ELF-1 (cell line): ENCODE measurements around the gene SLAMF1.
"Not testable (repeated sequence)": the region's sequence is repeated elsewhere in the genome, so short reads cannot be mapped to it uniquely, and the experiment has no call there.

Source experiments
- DNase-seq: peaks from one replicate; pipeline ENCODE4 v3.0.0-alpha.2; 2016; ENCODE audit warnings: low read depth, low spot score

The SLAMF1 gene

GRCh38 chr1:160563230-160563629 is 83.6 kb downstream of the SLAMF1 start:
- DNase-seq, result not testable (repeated sequence)

GRCh38 chr1:160562745-160563144 is 84.1 kb downstream of the SLAMF1 start:
- not testable (repeated sequence) for DNase-seq

GRCh38 chr1:160560806-160561205 is 86.0 kb downstream of the SLAMF1 start:
- DNase-seq, result no peak

GRCh38 chr1:160560045-160560705 is 86.7 kb downstream of the SLAMF1 start:
- DNase-seq, result no peak

- DNase-seq, result not testable (repeated sequence)
Observed at GRCh38 chr1:160559437-160559836, 87.4 kb downstream of the SLAMF1 start.

GRCh38 chr1:160558660-160559380 is 88.0 kb downstream of the SLAMF1 start:
- no peak for DNase-seq
